D721Med (cell line): Measurements from ENCODE around the gene OAT.
"Not testable (repeated sequence)": the region's sequence is repeated elsewhere in the genome, so short reads cannot be mapped to it uniquely, and the experiment has no call there.

Experiments used
- DNase-seq: peaks from one replicate; pipeline ENCODE4 v3.0.0; 2011; ENCODE audit warnings: low spot score; ENCODE audit not compliant: insufficient read length
- FAIRE-seq: peaks from 2 replicates; lab custom pipeline; 2011; peaks lifted over from hg19 to GRCh38; lab: Jason Lieb, UNC
- CTCF ChIP-seq: IDR thresholded peaks from 2 replicates; pipeline ENCODE4 v1.5.1; 2012; ENCODE audit warnings: mild to moderate bottlenecking, control low read depth; ENCODE audit not compliant: insufficient read depth; ENCODE audit errors: missing control alignments

Gene OAT

GRCh38 chr10:124446830-124447750, 28.4 kb upstream of the OAT start:
- no peak for TF ChIP-seq CTCF
- FAIRE-seq (no peak), DNase-seq (no peak)

GRCh38 chr10:124441694-124442093, 23.0 kb upstream of the OAT start:
- FAIRE-seq: not testable (repeated sequence)

GRCh38 chr10:124436191-124436638, 17.5 kb upstream of the OAT start:
- DNase-seq (no peak), FAIRE-seq (no peak)
- no peak for TF ChIP-seq CTCF

More at GRCh38 chr10:124441694-124442093, 23.0 kb upstream of the OAT start:
- DNase-seq: not testable (repeated sequence)

GRCh38 chr10:124435683-124436082, 17.0 kb upstream of the OAT start:
- FAIRE-seq, DNase-seq: not testable (repeated sequence)

DNA sequence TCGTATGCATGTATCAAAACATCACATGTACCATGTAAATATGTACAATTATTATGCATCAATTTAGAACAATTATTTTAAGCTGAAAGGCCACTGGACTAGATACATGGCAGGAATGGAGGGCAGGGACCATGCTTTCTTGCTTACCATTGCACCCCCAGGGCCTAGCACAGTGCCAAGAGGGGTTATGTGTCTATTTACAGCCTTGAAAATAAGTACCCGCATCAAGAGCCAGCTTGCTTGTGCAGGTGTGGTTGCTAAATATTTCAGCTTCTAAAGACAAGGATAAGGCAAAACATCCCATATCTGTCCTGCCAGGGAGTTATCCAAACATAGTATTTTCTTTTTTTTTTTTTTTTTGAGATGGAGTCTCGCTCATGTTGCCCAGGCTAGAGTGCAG, 14.7 kb upstream of the OAT start:
- DNase-seq (no peak), FAIRE-seq (no peak)
- TF ChIP-seq CTCF: no peak

DNA sequence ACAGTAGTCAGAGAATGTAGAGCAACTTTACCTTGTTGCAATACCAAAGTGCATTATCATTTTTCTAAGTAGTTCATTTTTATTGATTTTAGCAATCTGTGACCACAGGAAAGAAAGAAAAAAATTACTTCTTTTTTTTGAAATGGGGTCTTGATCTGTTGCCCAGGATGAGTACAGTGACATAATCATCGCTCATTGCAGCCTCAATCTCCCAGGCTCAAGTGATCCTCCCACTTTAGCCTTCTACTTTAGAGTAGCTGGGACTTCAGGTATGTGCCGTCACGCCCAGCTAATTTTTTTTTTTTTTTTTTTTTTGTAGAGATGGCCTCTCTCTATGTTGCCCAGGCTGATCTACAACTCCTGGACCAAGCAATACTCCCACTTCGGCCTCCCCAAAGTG, 11.4 kb upstream of the OAT start:
- no peak for TF ChIP-seq CTCF
- DNase-seq (no peak), FAIRE-seq (no peak)

GRCh38 chr10:124429576-124429975, 10.9 kb upstream of the OAT start:
- no peak for DNase-seq
- no peak for FAIRE-seq
- TF ChIP-seq CTCF: no peak

- FAIRE-seq: no peak
- no peak for DNase-seq
- no peak for TF ChIP-seq CTCF
Measured at GRCh38 chr10:124428207-124428777, 9.6 kb upstream of the OAT start.
